ENCODE measurements around the gene MTMR3.
A peak's percentile ranks its signal among the peaks of the same experiment; 100 is the strongest.

MTMR3 gene

DNA sequence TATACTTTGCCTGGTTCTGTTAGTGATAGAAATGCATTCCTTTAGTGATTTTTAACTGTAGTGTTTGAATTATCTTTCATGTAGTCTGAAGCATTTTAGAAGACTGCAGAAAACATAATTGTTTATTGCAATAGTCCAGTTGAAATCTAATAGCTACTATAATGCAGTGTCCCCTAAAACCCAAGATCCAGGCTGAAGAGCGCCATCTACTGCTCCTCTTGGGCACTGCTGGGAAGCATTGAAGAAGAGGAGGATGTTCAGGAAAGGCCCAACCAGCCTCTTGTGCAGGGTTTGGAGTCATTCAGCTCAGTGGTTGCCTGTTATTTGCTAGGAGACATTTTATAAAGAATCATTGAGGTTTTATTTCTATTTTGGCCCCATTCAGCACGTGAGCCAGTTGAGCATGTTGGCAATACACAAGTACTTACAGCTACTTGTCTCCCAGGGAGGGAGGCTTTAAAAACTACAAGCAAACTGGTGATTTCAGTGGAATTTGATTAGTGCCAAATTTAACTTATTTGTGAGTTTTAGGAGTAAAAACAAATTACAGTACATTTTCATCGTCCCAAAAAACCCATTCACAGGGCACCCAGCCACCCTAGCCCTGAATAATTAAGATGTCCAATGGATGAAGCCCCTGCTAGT is 122.4 kb downstream of the MTMR3 start:
- peak; percentile 68 for DNase-seq

DNA sequence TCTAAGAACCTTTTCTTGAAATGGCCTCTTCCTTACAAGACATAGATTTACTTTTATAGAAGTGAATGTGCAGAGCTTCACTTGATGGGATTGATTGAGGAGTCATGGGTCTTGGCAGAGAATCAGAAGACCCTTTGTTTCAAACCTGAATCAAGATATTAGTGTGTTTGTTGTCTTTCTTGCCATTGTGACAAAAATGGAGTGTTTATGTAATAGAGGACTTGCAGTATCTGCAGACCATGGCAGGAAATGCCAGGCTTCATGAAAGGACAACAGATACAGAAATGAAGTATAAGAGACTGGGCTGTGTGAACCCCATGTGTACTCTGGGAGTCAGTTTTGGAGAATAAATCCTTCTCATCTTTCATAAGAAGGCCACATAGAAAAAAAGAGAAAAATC is 124.4 kb downstream of the MTMR3 start:
- no peak for DNase-seq

DNA sequence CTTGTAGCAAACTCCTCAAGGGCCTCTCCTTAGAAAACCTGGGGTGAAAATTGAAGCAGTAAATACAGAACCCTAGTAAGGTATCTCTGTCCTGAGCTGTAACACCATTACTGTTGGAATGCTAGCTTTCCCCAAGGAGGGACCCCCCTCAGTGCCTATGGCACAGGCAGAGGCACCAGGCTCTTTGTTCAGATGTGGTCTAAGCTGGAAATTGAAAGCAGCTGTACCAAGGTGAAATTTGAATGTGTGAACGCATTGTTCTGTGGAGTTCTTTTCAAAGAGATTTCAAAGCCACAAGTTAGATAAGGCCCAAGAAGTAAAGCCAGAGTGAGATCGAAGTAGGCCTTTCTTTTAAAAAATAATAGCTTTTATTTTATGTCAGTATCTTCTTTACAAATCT is 125.4 kb downstream of the MTMR3 start:
- DNase-seq: no peak

DNA sequence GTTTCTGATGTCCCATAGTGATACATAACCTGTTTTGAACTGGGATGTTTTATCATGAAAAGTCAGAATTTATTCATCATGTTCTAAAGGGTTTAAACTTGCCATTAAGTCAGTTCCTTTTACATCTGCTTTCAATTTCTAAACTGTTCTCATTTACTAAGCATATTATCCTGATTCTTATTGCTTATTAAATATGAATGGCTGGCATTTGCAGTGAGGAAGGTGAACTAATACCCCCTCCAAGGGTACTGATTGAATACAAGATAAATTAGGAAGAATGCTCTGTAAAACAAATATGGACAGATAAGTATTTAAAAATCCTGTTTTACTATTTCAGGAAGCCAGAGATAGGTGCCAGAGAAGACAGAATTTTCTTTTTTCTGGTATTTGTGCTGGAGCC is 126.5 kb downstream of the MTMR3 start:
- DNase-seq: no peak

DNA sequence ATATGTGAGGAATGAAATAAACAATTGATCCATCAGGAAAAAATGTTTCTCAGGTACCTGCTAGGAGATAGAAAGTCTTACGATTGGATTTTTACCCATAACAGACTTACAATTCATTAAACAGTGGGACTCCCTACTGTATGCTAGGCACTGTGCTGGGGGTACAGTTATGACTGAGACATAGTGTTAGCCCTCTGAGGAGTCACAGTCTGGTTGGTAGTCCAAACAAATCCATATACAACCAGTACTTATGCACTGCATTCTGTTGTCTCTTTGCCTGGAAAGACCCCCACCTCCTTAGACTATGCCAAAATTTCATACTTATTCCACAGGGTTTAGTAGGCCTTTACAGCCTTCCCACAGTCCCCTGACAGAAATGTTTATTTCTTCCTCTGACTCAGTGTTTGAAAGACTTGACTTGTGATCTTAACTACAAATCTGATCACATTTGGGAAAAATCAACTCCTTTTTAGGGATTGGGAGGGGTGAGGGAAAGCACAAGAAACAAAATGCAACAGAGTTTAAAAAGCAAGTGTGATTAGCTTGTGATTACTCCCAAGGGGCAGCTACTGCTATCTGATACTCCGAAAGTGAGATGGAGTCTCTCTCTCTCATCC is 127.9 kb downstream of the MTMR3 start:
- DNase-seq: no peak

DNA sequence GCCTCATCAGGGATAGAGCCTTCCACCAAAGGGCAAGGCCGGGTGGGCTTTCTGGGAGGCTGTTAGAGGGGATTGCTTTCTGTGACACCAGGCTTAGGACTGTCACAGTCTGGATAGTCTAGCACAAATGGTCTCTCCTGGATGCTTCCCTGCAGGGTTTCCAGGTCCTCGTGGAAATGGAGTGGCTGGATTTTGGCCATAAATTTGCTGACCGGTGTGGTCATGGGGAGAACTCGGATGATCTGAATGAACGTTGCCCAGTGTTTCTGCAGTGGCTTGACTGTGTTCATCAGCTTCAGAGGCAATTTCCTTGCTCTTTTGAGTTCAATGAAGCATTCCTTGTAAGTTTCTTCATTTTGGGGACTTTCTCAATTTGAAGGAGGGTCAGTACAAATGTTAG is 130.2 kb downstream of the MTMR3 start:
- DNase-seq: no peak

DNA sequence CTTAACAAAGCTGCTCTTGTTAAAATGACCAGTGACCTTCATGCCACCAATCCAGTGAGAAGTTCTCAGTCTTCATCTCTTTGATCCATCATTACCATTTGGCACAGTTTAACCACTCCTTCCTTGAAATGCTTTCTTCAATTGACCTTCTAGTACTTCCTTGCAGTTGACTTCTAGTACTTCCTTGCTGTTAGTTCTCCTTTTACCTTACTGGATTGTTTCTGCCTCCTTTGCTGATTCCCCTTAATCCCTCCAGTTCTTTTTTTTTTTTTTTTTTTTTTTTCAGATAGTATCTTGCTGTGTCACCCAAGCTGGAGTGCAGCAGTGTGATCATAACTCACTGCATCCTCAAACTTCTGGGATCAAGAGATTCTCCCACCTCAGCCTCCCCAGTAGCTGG is 131.3 kb downstream of the MTMR3 start:
- no peak for DNase-seq

DNA sequence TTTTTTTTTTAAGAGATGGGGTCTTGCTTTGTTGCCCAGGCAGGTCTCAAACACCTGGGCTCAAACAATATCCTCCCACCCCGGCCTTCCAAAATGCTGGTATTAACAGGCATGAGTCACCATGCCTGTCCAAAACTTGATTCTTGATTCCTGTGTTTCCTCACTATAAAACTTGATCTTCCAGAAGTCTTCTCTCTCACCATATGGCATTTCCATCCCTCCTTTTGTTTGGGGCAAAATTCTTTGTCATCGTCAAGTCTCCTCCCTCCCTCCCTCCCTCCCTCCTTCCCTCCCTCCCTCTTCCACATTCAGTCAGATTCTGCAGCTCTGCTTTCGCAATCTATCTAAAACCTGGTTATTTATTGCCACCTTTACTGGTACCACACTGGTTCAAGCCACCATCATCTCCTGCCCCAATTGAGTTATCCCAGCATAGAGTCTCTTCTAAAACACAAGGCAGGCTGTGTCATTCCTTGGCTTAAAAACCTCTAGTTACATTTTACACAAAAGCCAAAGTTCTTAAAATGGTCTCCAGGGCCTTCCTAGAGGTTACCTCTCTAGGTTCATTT is 132.3 kb downstream of the MTMR3 start:
- DNase-seq: no peak

DNA sequence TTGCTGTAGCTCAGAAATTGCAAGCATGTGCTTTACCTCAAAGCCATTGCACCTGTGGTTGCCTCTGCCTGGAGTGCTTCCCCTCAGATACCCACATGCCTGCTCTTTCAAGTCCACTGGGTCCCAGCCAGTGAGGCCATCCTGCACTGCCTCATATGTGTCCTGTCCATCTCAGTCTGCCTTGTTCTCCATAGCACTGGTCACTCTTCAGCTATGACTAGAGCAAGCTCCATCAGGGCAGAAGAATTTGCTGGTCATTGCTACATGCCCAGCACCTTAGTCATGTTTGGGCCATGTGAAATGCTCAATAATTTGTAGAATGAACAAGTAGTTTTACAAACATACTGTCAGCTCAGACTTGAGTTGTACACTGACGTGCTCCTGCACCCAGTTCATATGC is 132.9 kb downstream of the MTMR3 start:
- no peak for DNase-seq

DNA sequence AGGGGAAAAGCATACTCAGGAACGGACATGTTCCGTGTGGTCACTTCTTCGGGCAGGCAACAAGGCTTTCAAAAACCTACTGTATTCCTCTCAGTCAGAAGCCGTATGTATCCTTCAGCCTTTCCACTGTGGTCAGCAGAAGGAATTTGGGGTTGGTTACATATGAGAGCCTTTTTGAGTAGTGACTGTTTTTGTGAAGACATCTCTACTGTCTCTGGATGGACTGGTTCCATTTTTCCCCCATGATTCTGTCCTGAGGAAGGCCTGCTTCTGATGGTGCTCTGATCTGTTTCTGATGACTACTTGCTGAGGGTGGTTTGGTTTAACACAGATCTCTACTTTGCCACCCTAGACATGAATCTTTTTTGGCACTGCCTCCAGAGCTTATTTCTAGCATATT is 133.6 kb downstream of the MTMR3 start:
- no peak for DNase-seq

DNA sequence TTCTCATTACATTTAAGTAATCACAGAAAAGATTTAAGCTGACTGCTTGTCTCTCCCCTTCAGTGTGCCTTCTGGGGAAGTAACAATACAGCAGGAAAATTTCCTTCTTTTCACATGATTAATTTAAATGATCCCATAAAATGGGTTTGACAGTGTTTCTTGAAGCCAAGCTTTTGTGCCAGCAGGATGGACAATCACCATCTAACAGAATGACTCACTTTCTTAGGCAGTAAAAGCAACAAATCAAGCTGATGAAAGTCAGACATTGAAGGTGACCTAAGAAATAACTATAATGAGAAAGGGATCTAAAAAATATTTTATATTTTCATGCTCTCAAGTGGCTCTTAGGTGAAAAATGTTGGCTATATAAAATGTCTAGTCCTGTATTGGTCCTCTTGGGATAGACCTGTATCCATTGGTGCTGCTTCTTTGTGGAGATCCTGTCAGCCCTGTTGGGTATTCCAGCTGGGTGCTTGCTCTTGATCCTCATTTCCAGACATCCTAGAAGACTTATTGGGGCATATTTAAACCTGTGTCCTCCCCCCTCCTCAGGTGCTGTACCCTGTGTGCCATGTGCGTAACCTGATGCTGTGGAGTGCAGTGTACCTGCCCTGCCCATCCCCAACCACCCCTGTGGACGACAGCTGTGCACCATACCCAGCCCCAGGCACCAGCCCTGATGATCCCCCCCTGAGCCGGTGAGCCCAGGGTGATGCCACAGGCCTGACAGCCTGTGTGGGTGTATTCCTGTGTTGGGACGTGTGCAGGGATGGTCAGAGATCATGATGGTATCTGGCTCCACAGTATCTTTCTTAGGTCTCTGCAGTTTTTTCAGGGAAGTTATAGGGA is 134.6 kb downstream of the MTMR3 start:
- DNase-seq: no peak

DNA sequence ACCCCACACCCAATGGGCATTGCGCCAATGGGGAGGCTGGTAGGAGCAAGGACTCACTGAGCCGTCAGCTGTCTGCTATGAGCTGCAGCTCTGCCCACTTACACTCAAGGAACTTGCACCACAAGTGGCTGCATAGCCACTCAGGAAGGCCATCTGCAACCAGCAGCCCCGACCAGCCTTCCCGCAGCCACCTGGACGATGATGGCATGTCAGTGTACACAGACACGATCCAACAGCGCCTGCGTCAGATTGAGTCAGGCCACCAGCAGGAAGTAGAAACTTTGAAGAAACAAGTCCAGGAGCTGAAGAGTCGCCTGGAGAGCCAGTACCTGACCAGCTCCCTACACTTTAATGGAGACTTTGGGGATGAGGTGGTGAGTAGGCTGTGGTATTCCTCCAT is 137.5 kb downstream of the MTMR3 start:
- DNase-seq: no peak

DNA sequence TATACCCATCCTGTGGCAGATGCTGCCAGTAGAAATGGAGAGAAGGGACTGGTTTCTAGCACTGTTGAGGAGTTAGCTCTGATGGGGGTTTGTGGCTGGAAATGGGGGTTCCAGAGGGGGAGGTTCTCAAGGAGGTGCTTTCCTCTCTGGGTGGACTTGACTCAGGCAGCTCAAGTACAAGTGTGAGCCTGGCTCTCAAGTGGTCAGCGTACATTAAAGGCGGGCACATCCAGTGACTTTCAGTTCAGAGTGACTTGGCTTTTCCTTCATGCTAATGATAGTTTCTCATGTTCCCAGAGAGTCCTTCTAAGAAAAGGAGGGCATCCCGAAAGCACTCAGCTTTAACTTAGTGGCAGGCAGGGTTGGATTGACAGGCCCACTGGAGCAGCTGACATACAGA is 138.4 kb downstream of the MTMR3 start:
- DNase-seq: no peak

DNA sequence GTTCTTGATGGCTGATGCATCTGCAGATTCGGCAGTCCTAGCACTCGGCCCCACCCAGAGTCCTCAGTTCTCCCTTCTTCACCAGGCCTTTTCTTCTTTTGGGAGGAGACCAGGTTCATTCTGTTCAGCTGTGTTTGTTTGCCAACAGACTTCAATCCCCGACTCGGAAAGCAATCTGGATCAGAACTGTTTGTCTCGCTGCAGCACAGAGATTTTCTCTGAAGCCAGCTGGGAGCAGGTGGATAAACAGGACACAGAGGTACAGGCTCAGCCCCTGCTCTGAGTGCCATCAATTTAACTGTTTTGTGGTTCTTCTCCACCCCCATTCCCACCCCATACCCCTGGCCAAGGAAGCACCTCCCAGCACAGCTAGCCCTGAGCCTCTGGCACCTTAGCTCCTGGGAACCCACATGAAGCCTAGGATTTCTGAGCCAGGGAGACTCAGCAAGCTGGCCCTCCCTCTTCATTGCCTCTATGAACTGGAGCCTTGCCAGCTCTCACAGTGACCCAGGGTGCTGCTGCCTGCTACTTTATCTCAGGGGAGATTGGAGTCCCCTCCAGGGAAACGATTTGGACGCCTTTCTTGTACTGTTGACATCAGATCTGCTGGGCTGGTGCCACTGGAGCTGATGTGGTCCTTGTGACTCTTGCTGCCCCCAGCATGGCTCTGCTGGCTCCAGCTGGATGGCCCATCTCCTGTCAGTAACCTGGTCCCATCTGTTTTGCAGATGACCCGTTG is 139.1 kb downstream of the MTMR3 start:
- no peak for DNase-seq

DNA sequence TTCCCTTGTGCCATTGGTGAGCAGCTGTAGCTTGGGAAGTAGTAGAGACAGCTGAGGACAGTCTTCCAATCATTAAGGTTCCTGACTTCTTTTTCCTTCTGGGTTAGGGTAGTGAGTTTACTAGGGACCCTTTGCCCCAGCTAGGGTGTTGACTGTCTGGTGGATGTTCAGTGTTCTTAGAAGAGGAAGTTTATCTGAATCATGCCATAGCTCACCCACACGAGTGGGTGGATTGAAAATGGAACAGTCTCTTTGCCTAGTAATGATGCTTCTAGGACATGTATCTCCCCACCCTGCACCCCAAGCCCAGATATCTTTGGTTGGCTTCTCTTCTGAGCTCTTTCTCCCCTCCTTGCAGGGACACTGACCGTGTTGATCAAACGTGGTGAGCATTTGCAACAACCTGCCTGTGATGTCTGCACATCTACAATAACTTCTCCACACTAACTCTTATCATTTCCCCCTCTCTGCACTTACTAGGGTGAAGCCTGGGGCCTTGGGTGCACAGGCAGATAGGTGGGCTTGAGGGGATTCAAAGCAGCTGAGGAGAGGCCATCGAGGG is 140.2 kb downstream of the MTMR3 start:
- DNase-seq: no peak

DNA sequence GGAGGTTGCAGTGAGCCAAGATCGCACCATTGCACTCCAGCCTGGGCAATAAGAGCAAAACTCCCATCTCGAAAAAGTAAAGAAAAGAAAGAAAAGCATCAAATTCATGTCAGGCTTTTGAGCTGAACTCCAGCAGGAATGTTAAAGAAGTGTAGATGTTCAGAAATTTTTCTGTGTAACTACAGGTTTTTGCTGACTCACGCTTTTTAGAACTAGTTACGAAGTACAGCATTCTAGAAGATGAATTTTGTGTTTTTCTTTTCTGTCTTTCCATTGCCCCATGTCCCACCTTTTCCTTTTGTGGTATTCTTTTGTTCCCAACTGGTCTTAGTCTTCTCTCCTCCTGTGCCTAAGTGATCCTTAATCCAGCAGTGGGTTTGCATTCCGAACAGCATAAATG is 141.3 kb downstream of the MTMR3 start:
- no peak for DNase-seq

DNA sequence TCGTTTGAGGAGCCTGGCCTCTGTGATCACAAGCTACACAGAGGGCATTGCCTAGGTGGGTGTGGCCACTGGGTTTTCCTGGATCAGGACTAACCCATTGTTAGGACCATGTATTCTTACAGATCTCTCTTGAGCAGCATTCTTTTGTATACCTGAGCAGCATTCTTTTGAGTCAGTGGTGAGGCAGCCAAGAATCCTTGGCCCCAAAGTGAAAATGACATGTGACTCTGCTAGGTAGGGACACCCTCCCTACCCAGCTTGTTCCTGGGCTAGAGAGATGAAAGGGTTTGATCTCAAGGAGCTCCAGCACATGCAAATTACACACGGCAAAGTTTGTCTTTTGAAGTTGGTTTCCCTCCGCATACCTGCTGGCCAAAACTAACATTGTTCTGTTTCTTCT is 142.2 kb downstream of the MTMR3 start:
- DNase-seq: no peak

DNA sequence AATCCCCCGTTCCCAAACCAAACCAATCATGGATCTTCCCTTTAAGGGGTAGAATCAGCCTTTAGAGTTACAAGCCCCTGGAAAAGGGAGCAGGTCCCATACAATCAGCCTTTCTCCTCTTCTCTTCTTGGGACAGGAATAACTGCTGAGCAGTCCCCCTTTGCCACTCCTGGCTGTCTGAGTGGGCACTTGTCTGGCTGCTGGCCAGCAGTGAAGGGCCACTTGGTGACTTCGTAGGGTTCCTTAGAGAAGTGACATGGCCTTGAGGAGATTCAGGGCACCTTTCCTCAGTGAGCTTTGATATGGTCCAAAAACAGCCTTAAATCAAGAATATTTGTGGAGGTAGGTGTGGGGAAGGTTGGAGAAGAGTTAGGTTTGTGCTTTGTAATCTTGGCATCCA is 143.8 kb downstream of the MTMR3 start:
- no peak for DNase-seq

DNA sequence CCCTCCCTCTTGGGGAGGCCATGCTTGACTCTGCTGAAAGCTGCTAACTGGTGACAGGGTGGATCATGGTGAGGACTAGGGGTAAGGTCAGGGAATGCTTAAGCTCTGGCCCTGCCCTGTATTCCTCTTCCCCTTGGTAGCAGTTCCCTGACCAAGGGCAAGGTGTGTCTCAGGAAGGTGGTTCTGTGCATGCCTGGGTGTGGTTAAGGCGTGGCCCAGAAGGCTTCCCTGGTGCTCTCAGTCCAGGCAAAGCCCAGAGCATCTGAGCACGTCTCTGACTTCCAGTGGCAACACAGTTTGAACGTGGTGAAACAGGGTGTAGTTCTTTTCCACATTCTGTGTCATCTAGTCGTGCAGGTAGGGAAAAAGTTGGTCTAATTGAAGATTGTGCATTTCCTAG is 144.2 kb downstream of the MTMR3 start:
- DNase-seq: no peak

DNA sequence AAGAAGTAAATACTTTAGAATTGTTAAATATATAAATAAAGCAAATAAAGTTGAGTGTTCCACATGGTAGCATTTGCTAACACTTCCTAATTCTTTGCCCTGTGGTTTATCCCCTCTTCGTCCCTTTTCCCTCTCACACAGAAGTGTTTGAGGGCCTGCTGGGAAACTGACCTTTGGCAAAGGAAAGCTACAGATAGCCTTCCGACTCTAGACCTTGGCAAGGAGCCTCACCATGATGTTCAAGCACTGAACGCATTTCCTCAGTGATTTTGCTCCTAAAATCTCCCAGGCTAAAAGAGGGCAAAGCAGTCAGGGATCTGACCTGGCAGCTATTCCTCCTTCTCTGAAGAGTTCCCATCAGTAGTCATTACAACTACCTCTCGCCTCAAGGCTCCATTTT is 144.8 kb downstream of the MTMR3 start:
- no peak for DNase-seq

DNA sequence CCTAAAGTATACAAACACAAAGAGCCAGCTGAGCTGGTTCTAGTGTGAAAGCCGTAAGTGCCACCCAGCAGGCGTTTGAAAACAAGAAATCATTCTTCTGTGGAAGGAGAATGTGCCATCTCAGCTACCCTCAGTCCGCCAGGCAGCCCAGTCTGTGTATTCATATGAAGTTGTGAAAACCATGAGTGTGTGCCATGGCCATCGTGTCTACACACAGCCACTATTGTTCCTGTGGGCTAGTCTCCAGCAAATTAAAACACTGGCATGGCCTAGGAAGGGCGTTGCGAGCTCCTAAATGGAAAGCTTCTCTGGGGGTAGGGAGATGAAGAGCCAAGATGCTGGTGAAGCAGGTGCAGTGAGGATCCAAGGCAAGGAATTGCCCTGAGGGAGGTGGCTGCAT is 145.8 kb downstream of the MTMR3 start:
- no peak for DNase-seq

DNA sequence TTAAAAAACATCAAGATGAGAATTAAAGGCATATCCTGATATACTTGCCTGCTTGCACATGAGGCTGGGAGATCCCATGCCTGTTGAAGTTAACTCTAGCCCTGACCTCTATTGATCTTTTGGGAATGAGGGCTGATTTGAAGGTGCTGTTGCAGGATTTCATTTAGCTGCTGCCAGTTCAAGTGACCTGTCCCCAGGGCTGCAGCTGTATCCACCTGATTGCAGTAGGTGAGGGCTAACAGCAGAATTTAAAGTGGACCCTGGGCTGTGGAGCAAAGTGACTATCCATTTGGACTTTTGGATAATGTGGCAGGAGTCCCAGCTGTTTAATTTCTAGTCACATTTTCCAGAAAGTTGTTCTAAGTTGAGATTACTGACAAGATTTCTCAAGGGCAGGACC is 146.5 kb downstream of the MTMR3 start:
- DNase-seq: no peak

DNA sequence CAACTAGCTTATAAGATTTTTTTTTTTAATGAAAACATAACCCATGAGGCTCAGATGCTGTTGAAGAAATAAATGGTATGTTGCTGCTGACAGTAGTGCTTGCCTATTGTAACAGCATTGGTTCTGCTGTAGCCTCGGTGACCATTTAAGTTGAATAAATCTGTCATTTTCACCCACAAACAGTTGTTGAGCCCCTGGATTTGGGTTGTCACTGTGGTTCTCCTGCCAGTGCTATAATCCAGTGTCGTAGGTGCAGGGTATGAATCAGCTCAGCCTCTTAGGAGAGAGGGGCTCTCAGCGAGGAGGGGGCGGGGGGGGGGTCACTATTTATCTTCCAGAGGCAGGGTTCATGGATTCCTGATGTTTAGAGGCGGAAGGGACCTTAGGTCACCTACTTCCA is 147.4 kb downstream of the MTMR3 start:
- no peak for DNase-seq
